ENCODE results near the gene ALPK1. TPM values are rescaled to one million over a fixed set of nuclear protein-coding genes. Genes with fewer than 3 reads are reported as not detected.

Gene ALPK1
- total RNA-seq, 2 experiments from 2014 or later, result 33.7 to 51.1 TPM

DNA sequence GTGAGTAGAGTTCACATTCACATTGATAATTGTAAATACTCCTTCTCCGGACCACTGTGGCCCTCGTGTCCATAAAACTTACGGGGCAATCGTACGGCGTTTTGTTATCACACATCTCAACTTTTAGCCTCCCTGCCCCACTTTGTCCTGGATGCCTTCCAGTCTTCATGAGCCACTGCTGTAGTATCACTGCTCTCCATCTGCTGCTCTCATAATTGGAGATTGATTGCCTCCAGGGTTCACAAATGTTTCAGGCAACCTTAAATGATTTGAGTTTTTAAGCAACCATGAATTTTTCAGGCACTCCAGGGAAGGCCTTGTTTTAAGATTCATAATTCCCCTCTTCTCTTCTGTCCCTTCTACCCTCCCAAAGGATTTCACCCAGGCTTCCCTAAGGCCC is 28.4 kb downstream of the ALPK1 start:
- ChIA-PET POLR2A (interaction anchor here (0.5 to 0.7 kb wide), 2 partner anchors 15 to 107 kb away, joined by 3 to 4 read pairs; no protein-coding TSS in a partner anchor), CTCF (ENCODE audit: unreplicated experiment) (no interaction called here)
- Histone ChIP-seq H3K27ac (ENCODE audit: low read depth, low read length, poor library complexity, severe bottlenecking) (no peak overlapping the region), H3K36me3 (ENCODE audit: insufficient read depth, low read length) (no peaks in the 10 kb centered on the region), H3K79me2 (ENCODE audit: insufficient read depth, low read depth, low read length) (0 out of 2 replicates have a peak, but pooled peaks cover 6% of the 10 kb centered on the region), H4K20me1 (ENCODE audit: insufficient read depth, low read length) (no peaks in the 10 kb centered on the region), H2AFZ (ENCODE audit: low read length) (no peak overlapping the region), H3K9me3 (ENCODE audit: low read length) (no peaks in the 10 kb centered on the region), H3K4me1 (ENCODE audit: insufficient read depth, low read length, poor library complexity, severe bottlenecking) (peaks cover 8% of the 10 kb centered on the region), H3K9me2 (ENCODE audit: insufficient read depth, low read length) (no peaks in the 10 kb centered on the region), H3K4me3 (ENCODE audit: low read depth, low read length, poor library complexity, severe bottlenecking) (no peak overlapping the region), H3K4me2 (ENCODE audit: low read length) (no peak overlapping the region)
- no peak for DNase-seq (ENCODE audit: low spot score)
- intact Hi-C loops (cut with micrococcal nuclease; ENCODE audit: unreplicated experiment), result loop anchor here (5.0 kb wide), 1 partner anchor 277 kb away; no protein-coding TSS in a partner anchor
- TF ChIP-seq, protein P1, sequence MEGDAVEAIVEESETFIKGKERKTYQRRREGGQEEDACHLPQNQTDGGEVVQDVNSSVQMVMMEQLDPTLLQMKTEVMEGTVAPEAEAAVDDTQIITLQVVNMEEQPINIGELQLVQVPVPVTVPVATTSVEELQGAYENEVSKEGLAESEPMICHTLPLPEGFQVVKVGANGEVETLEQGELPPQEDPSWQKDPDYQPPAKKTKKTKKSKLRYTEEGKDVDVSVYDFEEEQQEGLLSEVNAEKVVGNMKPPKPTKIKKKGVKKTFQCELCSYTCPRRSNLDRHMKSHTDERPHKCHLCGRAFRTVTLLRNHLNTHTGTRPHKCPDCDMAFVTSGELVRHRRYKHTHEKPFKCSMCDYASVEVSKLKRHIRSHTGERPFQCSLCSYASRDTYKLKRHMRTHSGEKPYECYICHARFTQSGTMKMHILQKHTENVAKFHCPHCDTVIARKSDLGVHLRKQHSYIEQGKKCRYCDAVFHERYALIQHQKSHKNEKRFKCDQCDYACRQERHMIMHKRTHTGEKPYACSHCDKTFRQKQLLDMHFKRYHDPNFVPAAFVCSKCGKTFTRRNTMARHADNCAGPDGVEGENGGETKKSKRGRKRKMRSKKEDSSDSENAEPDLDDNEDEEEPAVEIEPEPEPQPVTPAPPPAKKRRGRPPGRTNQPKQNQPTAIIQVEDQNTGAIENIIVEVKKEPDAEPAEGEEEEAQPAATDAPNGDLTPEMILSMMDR (conservative IDR thresholded peaks at IDR 0.05; ENCODE audit: low read length), result no peak
- no peak for TF ChIP-seq EZH2phosphoT487 (IDR thresholded peaks at IDR 0.05; ENCODE audit: borderline replicate concordance, low read depth, low read length)
- no TSS peak for BruUV-seq (replicated peaks)

DNA sequence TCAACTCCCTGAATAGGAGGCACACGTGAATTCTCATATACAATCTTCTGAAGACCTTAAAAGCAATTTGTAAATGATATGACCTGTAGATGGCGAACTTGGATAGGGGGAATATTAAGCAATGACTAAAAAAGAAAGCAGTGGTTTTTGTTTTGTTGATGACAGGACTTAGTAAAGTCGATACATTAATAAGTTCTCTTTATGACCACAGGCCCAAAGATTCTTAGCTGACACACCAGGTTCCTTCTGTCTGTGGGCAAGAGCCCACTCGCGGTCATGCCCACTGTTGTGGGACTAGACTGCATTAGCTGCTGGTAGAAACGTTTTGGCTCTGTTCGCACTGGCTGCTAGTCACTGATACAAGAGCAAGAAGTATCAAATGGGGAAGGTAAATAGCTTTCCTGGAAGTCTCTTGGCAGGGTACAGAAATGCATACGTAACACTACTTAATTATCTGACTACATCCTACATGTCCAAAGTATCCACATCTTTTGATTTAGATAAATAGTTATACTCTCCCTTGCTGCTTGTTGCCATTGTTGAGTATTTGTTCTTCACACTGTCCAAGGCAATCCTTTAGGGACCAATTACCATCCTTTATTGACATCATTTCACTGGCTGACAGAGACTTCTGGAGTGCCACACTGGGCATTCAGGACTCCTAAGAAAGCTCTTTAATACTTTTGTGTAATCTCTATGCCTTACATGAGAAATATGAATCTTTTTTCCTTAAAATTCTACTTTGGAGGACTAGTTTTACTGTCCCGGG is 31.0 kb downstream of the ALPK1 start:
- Histone ChIP-seq H3K79me2 (ENCODE audit: insufficient read depth, low read depth, low read length) (no peaks in the 10 kb centered on the region), H3K9me2 (ENCODE audit: insufficient read depth, low read length) (no peaks in the 10 kb centered on the region), H4K20me1 (ENCODE audit: insufficient read depth, low read length) (no peaks in the 10 kb centered on the region), H3K27ac (ENCODE audit: low read depth, low read length, poor library complexity, severe bottlenecking) (no peak overlapping the region), H3K4me3 (ENCODE audit: low read depth, low read length, poor library complexity, severe bottlenecking) (no peak overlapping the region), H3K36me3 (ENCODE audit: insufficient read depth, low read length) (no peaks in the 10 kb centered on the region), H2AFZ (ENCODE audit: low read length) (no peak overlapping the region), H3K9me3 (ENCODE audit: low read length) (no peaks in the 10 kb centered on the region), H3K4me1 (ENCODE audit: insufficient read depth, low read length, poor library complexity, severe bottlenecking) (no peaks in the 10 kb centered on the region), H3K4me2 (ENCODE audit: low read length) (no peak overlapping the region)
- intact Hi-C loops (cut with micrococcal nuclease; ENCODE audit: unreplicated experiment), result loop anchor here (1.0 to 5.0 kb wide), 2 partner anchors 195 to 274 kb away; no protein-coding TSS in a partner anchor
- no TSS peak for BruUV-seq (replicated peaks)
- peak; percentile 51 for DNase-seq (ENCODE audit: low spot score)
- no peak for TF ChIP-seq EZH2phosphoT487 (IDR thresholded peaks at IDR 0.05; ENCODE audit: borderline replicate concordance, low read depth, low read length)
- TF ChIP-seq, protein P1 (conservative IDR thresholded peaks at IDR 0.05; ENCODE audit: low read length), result peak; percentile 80
- CTCF ChIA-PET (ENCODE audit: unreplicated experiment), result interaction anchor here (0.5 kb wide), 1 partner anchor 188 kb away, joined by 3 read pairs; the partner anchor contains the start of gene NEUROG2
- POLR2A ChIA-PET, result interaction anchor here (0.5 to 1.3 kb wide), 2 partner anchors 9 to 254 kb away, joined by 3 to 9 read pairs; no protein-coding TSS in a partner anchor

DNA sequence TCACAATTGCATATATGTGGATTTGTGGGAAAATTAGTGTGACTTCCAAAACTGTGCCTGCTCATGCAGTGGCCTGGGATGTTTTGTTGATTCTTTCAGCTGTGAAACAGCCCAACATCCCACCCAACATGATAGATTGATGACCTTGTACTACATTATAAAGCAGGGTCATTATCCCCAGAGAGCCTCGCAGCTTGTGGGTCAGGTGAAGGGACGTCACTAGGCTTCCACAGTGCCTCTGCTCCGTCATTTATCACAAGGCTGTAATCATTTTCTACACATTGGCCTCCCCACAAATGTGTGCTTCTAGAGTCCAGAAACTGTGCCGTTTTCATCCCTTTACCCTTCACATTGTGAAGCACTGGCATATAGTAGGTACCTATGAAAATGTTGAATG is 31.6 kb downstream of the ALPK1 start:
- BruUV-seq (replicated peaks), result no TSS peak
- no peaks in the 10 kb centered on the region for H3K9me2 ChIP-seq (ENCODE audit: insufficient read depth, low read length)
- TF ChIP-seq EZH2phosphoT487 (IDR thresholded peaks at IDR 0.05; ENCODE audit: borderline replicate concordance, low read depth, low read length), result no peak
- TF ChIP-seq, protein P1 (conservative IDR thresholded peaks at IDR 0.05; ENCODE audit: low read length), result no peak
- no peaks in the 10 kb centered on the region for H3K36me3 ChIP-seq (ENCODE audit: insufficient read depth, low read length)
- ChIA-PET POLR2A (interaction anchor here (0.5 to 1.3 kb wide), 2 partner anchors 9 to 255 kb away, joined by 3 to 9 read pairs; no protein-coding TSS in a partner anchor), CTCF (ENCODE audit: unreplicated experiment) (no interaction called here)
- H4K20me1 ChIP-seq (ENCODE audit: insufficient read depth, low read length), result no peaks in the 10 kb centered on the region
- no peaks in the 10 kb centered on the region for H3K9me3 ChIP-seq (ENCODE audit: low read length)
- no peaks in the 10 kb centered on the region for H3K79me2 ChIP-seq (ENCODE audit: insufficient read depth, low read depth, low read length)
- no peak overlapping the region for H3K4me3 ChIP-seq (ENCODE audit: low read depth, low read length, poor library complexity, severe bottlenecking)
- no peak overlapping the region for H2AFZ ChIP-seq (ENCODE audit: low read length)
- no peak overlapping the region for H3K27ac ChIP-seq (ENCODE audit: low read depth, low read length, poor library complexity, severe bottlenecking)
- no peaks in the 10 kb centered on the region for H3K4me1 ChIP-seq (ENCODE audit: insufficient read depth, low read length, poor library complexity, severe bottlenecking)
- intact Hi-C loops (cut with micrococcal nuclease; ENCODE audit: unreplicated experiment), result loop anchor here (1.0 to 5.0 kb wide), 2 partner anchors 195 to 274 kb away; no protein-coding TSS in a partner anchor
- no peak for DNase-seq (ENCODE audit: low spot score)
- H3K4me2 ChIP-seq (ENCODE audit: low read length), result no peak overlapping the region
